ENCODE results near the gene KLK15.

KLK15 gene

GRCh38 chr19:50870417-50871089 lies 37.2 kb upstream of the KLK15 start:
- Histone ChIP-seq H3K27ac (replicated peaks) (no peak overlapping the region), H3K4me3 (replicated peaks; ENCODE audit: insufficient read depth, low read length) (no peak overlapping the region), H3K27me3 (ENCODE audit: insufficient read depth, poor library complexity, severe bottlenecking) (peaks cover 3% of the 10 kb centered on the region)
- DNase-seq (ENCODE audit: low read depth in 1 of 2, low spot score in 1 of 2), result no peak
- TF ChIP-seq CTCF (IDR thresholded peaks at IDR 0.05; ENCODE audit: insufficient read depth, low read length), result no peak
- no peak for TF ChIP-seq POLR2AphosphoS5 (IDR thresholded peaks at IDR 0.05; ENCODE audit: low read depth)
- TF ChIP-seq REST (IDR thresholded peaks at IDR 0.05; ENCODE audit: insufficient replicate concordance, low read depth), result no peak
- no peak for TF ChIP-seq SPI1 (IDR thresholded peaks at IDR 0.05; ENCODE audit: borderline replicate concordance, low read depth)
- no peak for TF ChIP-seq GABPA (IDR thresholded peaks at IDR 0.05; ENCODE audit: low read depth)

GRCh38 chr19:50869479-50869878 lies 36.1 kb upstream of the KLK15 start:
- no peak overlapping the region for H3K4me3 ChIP-seq (replicated peaks; ENCODE audit: insufficient read depth, low read length)
- DNase-seq (ENCODE audit: low read depth in 1 of 2, low spot score in 1 of 2), result no peak
- H3K27ac ChIP-seq (replicated peaks), result no peak overlapping the region
- H3K27me3 ChIP-seq (ENCODE audit: insufficient read depth, poor library complexity, severe bottlenecking), result no peaks in the 10 kb centered on the region
- TF ChIP-seq CTCF (IDR thresholded peaks at IDR 0.05; ENCODE audit: insufficient read depth, low read length) (no peak), POLR2AphosphoS5 (IDR thresholded peaks at IDR 0.05; ENCODE audit: low read depth) (no peak), SPI1 (IDR thresholded peaks at IDR 0.05; ENCODE audit: borderline replicate concordance, low read depth) (no peak), GABPA (IDR thresholded peaks at IDR 0.05; ENCODE audit: low read depth) (no peak), REST (IDR thresholded peaks at IDR 0.05; ENCODE audit: insufficient replicate concordance, low read depth) (no peak)

- Histone ChIP-seq H3K27me3 (ENCODE audit: insufficient read depth, poor library complexity, severe bottlenecking) (peaks cover 2% of the 10 kb centered on the region), H3K4me3 (replicated peaks; ENCODE audit: insufficient read depth, low read length) (no peak overlapping the region), H3K27ac (replicated peaks) (no peak overlapping the region)
- TF ChIP-seq POLR2AphosphoS5 (IDR thresholded peaks at IDR 0.05; ENCODE audit: low read depth) (no peak), SPI1 (IDR thresholded peaks at IDR 0.05; ENCODE audit: borderline replicate concordance, low read depth) (no peak), CTCF (IDR thresholded peaks at IDR 0.05; ENCODE audit: insufficient read depth, low read length) (no peak), REST (IDR thresholded peaks at IDR 0.05; ENCODE audit: insufficient replicate concordance, low read depth) (no peak), GABPA (IDR thresholded peaks at IDR 0.05; ENCODE audit: low read depth) (no peak)
- no peak for DNase-seq (ENCODE audit: low read depth in 1 of 2, low spot score in 1 of 2)
Measured at GRCh38 chr19:50861496-50862286, 28.3 kb upstream of the KLK15 start.
